ENCODE data around the gene DPP10. TPM values are rescaled to one million over a fixed set of nuclear protein-coding genes. Genes with fewer than 3 reads are reported as not detected.

DPP10 gene
- total and polyA plus RNA-seq, 10 of the 15 experiments (the other 5 are each of a cell fraction or from before 2014, with no cell fraction given): not detected

DNA sequence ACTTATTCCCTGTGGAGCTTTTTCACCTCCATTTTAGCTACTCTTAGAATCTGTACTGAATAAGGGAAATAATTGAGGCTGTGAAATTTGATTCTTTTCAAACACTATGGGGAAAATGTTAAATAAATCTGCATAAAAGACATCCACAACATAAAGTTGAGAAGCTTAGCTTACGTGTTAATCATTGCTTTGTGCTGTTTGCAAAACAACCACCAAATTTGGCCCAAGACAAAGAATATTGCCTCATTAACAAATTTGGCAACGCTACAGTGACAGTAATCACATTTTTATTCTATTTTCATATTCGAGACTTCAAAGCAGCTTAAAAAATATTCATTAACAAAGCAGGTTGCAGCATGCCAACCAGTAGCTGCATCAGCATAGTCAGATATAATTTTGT is 437.6 kb downstream of the DPP10 start (continued):
- TF ChIP-seq SMAD1 (IDR thresholded peaks at IDR 0.05; ENCODE audit: low read depth, partially characterized antibody) (no peak), MYB (IDR thresholded peaks at IDR 0.05; ENCODE audit: borderline replicate concordance, low read depth, low read length) (no peak), HCFC1 (IDR thresholded peaks at IDR 0.05; ENCODE audit: low read length) (no peak), FOS (IDR thresholded peaks at IDR 0.05; ENCODE audit: borderline replicate concordance, extremely low read depth, insufficient read length) (no peak), SUZ12 (IDR thresholded peaks at IDR 0.05; ENCODE audit: unreplicated experiment) (no peak), NR2C1 (IDR thresholded peaks at IDR 0.05) (no peak)

DNA sequence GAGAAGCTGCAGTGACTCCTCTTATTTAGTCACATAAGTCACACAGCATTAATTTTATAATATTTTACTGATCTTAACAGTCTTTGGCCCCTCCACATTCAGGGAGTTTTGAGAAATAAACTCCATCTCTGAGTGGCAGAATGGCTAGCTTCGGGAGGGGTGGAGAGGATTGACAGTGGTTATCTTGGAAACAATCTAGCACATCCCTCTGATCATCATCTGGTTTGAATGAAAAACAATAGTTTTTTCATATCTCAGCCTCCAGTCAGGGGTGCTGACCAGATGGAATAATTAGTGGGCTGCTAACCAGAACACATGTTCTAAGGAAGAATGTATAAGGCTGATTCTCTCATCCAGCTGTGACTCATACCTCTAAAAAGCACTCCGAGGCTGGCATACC is 477.5 kb downstream of the DPP10 start:
- no peak overlapping the region for H3K4me3 ChIP-seq
- 0% methylated on average over 2 of the region's 2 CpGs for WGBS (ENCODE audit: insufficient coverage, insufficient replicate concordance, low lambda C conversion rate, missing lambda C conversion rate)
- ChIA-PET RAD21 (ENCODE audit: unreplicated experiment) (no interaction called here), CTCF (no interaction called here), POLR2A (no interaction called here), SMC1A (ENCODE audit: uncharacterized antibody, unreplicated experiment) (no interaction called here)
- H3K4me1 ChIP-seq (ENCODE audit: control insufficient read depth, insufficient read depth, low read length): no peaks in the 10 kb centered on the region
- no peak overlapping the region for H3K9ac ChIP-seq (ENCODE audit: control insufficient read depth, insufficient read depth, low read length)
- no peak for DNase-seq (ENCODE audit: low read depth, low spot score)
- no TSS peak for BruUV-seq (replicated peaks)
- H3K4me2 ChIP-seq (ENCODE audit: control insufficient read depth, insufficient read depth): no peak overlapping the region
- TF ChIP-seq PAX5 (IDR thresholded peaks at IDR 0.05; ENCODE audit: borderline replicate concordance, low read depth, low read length) (no peak), EGR1 (IDR thresholded peaks at IDR 0.05; ENCODE audit: borderline replicate concordance in 1 of 2, low read depth in 2 of 2, low read length in 2 of 2) (no peak), KAT2A (conservative IDR thresholded peaks at IDR 0.05; ENCODE audit: control insufficient read depth, low read depth, low read length) (no peak), NFIC (IDR thresholded peaks at IDR 0.05; ENCODE audit: low read depth, low read length) (no peak), HCFC1 (IDR thresholded peaks at IDR 0.05; ENCODE audit: low read length) (no peak), SREBF2 (IDR thresholded peaks at IDR 0.05; ENCODE audit: low read length) (no peak), RAD51 (IDR thresholded peaks at IDR 0.05) (no peak), CBFB (IDR thresholded peaks at IDR 0.05; ENCODE audit: low read depth) (no peak), NFYA (IDR thresholded peaks at IDR 0.05; ENCODE audit: borderline replicate concordance, low read depth, low read length) (no peak), RB1 (IDR thresholded peaks at IDR 0.05; ENCODE audit: borderline replicate concordance) (no peak)
- TF ChIP-seq, protein P1, sequence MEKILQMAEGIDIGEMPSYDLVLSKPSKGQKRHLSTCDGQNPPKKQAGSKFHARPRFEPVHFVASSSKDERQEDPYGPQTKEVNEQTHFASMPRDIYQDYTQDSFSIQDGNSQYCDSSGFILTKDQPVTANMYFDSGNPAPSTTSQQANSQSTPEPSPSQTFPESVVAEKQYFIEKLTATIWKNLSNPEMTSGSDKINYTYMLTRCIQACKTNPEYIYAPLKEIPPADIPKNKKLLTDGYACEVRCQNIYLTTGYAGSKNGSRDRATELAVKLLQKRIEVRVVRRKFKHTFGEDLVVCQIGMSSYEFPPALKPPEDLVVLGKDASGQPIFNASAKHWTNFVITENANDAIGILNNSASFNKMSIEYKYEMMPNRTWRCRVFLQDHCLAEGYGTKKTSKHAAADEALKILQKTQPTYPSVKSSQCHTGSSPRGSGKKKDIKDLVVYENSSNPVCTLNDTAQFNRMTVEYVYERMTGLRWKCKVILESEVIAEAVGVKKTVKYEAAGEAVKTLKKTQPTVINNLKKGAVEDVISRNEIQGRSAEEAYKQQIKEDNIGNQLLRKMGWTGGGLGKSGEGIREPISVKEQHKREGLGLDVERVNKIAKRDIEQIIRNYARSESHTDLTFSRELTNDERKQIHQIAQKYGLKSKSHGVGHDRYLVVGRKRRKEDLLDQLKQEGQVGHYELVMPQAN (conservative IDR thresholded peaks at IDR 0.05): no peak
- FAIRE-seq: no peak
- no peak overlapping the region for H2AFZ ChIP-seq (ENCODE audit: control insufficient read depth, low read depth, low read length)
- ATAC-seq: no peak
- no peaks in the 10 kb centered on the region for H4K20me1 ChIP-seq (ENCODE audit: control insufficient read depth, insufficient read depth)
- no peak overlapping the region for H3K27ac ChIP-seq (ENCODE audit: control insufficient read depth, insufficient read depth)
- no peaks in the 10 kb centered on the region for H3K9me3 ChIP-seq (replicated peaks; ENCODE audit: control insufficient read depth, insufficient read depth, low read length)
- H3K36me3 ChIP-seq (ENCODE audit: control insufficient read depth in 2 of 2, insufficient read depth in 2 of 2, low read length in 1 of 2): no peaks in the 10 kb centered on the region
- H3K27me3 ChIP-seq (replicated peaks in 1 of 2; ENCODE audit: control insufficient read depth in 2 of 2, insufficient read depth in 2 of 2, low read length in 1 of 2): no peaks in the 10 kb centered on the region
- in situ Hi-C loops (cut with MboI) (no loop called here), intact Hi-C loops (cut with micrococcal nuclease; ENCODE audit: unreplicated experiment) (no loop called here)
- H3K79me2 ChIP-seq (ENCODE audit: control insufficient read depth, insufficient read depth, low read length): no peaks in the 10 kb centered on the region

Measured in GM12878 (cell line).